AG04450 (cell line): ENCODE measurements around the gene DIP2C. TPM values are rescaled to one million over a fixed set of nuclear protein-coding genes. Genes with fewer than 3 reads are reported as not detected.
"Not testable (repeated sequence)": the region's sequence is repeated elsewhere in the genome, so short reads cannot be mapped to it uniquely, and the experiment has no call there.

Source experiments
- CTCF ChIA-PET: fragments of 300-600, 350-600 bp; formaldehyde crosslinking; extraction: SDS; loops from one replicate; lab custom pipeline; 2022; ENCODE audit warnings: antibody characterized with exemption, inconsistent platforms; lab: Charles Lee
- POLR2A ChIA-PET: fragments of 350-600 bp; formaldehyde crosslinking; extraction: SDS; loops from one replicate; lab custom pipeline; 2021; ENCODE audit warnings: antibody characterized with exemption, inconsistent platforms; lab: Yijun Ruan, JAX
- DNase-seq: peaks from one replicate; pipeline ENCODE4 v3.0.0-alpha.2; 2011; ENCODE audit warnings: low read depth, low spot score
- H3K27ac ChIP-seq: one replicate; pipeline ENCODE4 v1.5.1; 2012; ENCODE audit warnings: low read depth, low read length, control low read depth
- H3K27me3 ChIP-seq: one replicate; pipeline ENCODE4 v1.6.0; 2012; ENCODE audit warnings: low read length; ENCODE audit not compliant: control insufficient read depth, insufficient read depth
- H3K4me3 ChIP-seq: 2 replicates; pipeline ENCODE4 v1.5.1; 2011; ENCODE audit warnings: mild to moderate bottlenecking, low read depth, low read length, control low read depth
- H3K9me3 ChIP-seq: 2 replicates; pipeline ENCODE4 v1.5.1; 2012; ENCODE audit warnings: low read length; ENCODE audit not compliant: control insufficient read depth, insufficient read depth
- polyA plus RNA-seq: library from polyadenylated mRNA; depleted of rRNA; stranded (reverse); fragments of >200 nt; gene quantifications from 2 replicates; pipeline ENCODE4 v1.2.3, GENCODE V29; 2011
- TF ChIP-seq, protein P1 (sequence below): IDR thresholded peaks from 2 replicates; pipeline ENCODE4 v1.5.1; 2011; ENCODE audit warnings: low read depth, low read length, control low read depth, inconsistent platforms

DIP2C gene
- polyA plus RNA-seq, 1 experiment = 9.6 TPM

DNA sequence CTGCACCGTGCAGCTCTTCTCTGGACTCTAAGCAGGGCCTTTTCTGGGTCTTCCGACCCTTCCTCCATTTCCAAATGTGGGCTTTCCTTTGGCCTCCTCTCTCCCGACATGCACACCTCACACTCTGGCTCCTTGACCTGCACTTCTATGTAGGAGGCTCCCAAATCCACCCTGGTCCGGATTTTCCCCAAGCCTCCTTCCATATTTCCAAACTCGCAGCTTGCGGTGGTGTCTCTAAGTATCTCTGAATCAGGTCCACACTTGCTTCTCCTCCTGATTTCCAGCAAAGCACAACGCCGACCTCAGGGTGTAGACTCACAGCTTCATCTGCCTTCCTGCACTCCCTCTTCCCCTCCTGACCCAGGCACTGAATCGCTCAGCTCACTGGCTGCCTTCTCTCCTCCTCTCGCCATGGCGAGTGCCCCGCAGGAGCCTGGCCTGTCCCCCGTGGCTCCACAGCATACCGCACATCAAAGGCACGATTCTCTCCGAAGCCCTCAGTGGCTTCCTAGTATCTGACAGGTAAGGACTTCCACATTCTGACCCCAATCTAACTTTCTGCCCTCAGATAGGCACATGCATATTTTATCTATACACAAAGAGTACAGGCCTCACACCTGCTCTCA is 27.8 kb downstream of the DIP2C start:
- no peak for DNase-seq
- Histone ChIP-seq H3K9me3 (peaks cover 5% of the 10 kb centered on the region; the same call in 1 of the 2 replicates), H3K4me3 (no peak overlapping the region), H3K27me3 (no peaks in the 10 kb centered on the region), H3K27ac (no peak overlapping the region)
- TF ChIP-seq, protein P1, sequence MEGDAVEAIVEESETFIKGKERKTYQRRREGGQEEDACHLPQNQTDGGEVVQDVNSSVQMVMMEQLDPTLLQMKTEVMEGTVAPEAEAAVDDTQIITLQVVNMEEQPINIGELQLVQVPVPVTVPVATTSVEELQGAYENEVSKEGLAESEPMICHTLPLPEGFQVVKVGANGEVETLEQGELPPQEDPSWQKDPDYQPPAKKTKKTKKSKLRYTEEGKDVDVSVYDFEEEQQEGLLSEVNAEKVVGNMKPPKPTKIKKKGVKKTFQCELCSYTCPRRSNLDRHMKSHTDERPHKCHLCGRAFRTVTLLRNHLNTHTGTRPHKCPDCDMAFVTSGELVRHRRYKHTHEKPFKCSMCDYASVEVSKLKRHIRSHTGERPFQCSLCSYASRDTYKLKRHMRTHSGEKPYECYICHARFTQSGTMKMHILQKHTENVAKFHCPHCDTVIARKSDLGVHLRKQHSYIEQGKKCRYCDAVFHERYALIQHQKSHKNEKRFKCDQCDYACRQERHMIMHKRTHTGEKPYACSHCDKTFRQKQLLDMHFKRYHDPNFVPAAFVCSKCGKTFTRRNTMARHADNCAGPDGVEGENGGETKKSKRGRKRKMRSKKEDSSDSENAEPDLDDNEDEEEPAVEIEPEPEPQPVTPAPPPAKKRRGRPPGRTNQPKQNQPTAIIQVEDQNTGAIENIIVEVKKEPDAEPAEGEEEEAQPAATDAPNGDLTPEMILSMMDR = no peak
- ChIA-PET CTCF (interaction anchor here (1.7 kb wide), 1 partner anchor 151 kb away, joined by 8 read pairs; no protein-coding TSS in a partner anchor), POLR2A (no interaction called here)

DNA sequence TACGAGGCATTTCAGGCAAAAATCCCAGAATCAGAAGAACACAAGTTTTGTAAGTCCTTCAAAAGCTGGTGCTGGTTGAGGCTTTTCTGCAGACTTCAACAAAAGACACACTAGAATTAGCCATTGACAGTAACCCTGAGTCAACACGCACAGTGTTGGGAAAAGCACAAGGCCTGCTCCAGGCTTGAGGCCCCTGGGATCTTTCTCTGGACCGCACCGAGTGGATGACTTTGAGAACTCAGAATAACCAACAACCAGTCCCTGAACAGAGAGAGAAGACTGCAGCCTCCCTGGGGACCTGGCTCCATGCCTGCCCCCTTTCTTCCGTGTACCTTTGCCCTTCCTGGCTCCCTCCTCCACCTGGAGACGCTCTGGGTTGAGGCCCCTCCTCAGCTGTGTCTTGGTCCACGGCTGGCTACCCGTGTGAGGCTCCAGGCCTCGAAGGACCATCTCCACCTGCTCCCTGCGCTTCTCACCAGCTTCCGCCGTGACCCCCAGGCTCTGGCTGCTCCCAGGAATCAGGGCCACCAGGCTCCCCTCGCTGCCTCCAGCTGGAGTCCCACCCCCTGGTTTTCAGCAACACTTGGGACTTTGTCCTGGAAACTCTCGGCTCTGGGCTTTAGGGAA is 28.4 kb downstream of the DIP2C start:
- CTCF ChIA-PET = interaction anchor here (1.7 kb wide), 1 partner anchor 150 kb away, joined by 8 read pairs; no protein-coding TSS in a partner anchor

DNA sequence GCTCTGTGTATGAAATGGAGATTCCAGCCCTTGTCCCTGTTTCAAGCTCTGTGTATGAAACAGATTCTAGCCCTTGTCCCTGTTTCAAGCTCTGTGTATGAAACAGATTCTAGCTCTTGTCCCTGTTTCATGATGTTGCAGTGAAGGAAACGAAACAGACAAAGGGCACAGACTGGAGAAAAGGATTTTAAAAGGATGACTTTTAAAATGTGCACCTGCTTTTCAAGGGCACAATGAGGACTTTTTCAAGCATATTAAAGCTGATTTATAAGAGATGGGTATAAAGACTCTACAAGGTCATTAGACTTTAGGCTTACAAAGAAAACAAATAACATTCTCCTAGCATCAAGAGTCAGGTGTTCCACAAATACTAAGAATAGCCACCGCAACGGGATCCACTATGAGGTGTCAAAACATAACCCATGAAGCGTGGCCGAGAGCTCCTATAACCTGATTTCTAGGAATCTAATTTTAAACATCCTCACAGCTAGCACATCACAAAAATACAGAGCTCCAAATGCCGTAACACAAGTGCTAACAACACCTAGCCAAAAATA is 29.0 kb downstream of the DIP2C start:
- TF ChIP-seq, protein P1 = no peak
- no peak for DNase-seq
- Histone ChIP-seq H3K27me3 (no peaks in the 10 kb centered on the region), H3K9me3 (no peaks in the 10 kb centered on the region), H3K27ac (peak overlapping the region; percentile 65), H3K4me3 (no peak overlapping the region)
- ChIA-PET POLR2A (no interaction called here), CTCF (interaction anchor here (1.7 kb wide), 1 partner anchor 150 kb away, joined by 8 read pairs; no protein-coding TSS in a partner anchor)

More for the DNA sequence above, 28.4 kb downstream of the DIP2C start:
- Histone ChIP-seq H3K9me3 (no peaks in the 10 kb centered on the region; the same call in 1 of the 2 replicates), H3K27me3 (no peaks in the 10 kb centered on the region), H3K4me3 (no peak overlapping the region), H3K27ac (no peak overlapping the region)
- TF ChIP-seq, protein P1 = no peak
- POLR2A ChIA-PET = no interaction called here
- no peak for DNase-seq

DNA sequence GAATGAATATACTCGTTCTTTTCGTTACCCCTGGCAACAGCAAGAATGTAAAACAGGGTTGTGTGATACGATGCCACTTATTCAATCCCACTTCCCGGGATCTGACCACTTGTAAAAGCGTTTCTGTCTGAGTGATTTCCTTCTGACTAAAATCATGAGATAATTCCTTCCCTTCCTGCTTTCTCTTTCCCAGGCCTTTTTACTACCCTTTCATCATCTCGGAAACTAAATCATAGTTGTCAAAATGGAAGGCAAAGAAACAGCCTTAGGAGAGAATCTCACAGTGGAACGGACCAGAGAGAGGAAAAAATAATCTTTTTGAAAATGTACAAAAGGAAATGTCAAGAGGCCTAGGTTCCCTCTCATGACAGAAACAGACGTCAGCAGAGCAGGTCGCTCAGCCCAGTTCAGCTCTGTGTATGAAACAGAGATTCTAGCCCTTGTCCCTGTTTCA is 29.8 kb downstream of the DIP2C start:
- peak; percentile 23 for DNase-seq
- H3K4me3 ChIP-seq = peak overlapping the region; percentile 11
- CTCF ChIA-PET = interaction anchor here (1.7 kb wide), 1 partner anchor 149 kb away, joined by 8 read pairs; no protein-coding TSS in a partner anchor
- no peaks in the 10 kb centered on the region for H3K27me3 ChIP-seq
- H3K27ac ChIP-seq = peak overlapping the region; percentile 65
- TF ChIP-seq, protein P1 = no peak
- H3K9me3 ChIP-seq = no peaks in the 10 kb centered on the region
- POLR2A ChIA-PET = no interaction called here

DNA sequence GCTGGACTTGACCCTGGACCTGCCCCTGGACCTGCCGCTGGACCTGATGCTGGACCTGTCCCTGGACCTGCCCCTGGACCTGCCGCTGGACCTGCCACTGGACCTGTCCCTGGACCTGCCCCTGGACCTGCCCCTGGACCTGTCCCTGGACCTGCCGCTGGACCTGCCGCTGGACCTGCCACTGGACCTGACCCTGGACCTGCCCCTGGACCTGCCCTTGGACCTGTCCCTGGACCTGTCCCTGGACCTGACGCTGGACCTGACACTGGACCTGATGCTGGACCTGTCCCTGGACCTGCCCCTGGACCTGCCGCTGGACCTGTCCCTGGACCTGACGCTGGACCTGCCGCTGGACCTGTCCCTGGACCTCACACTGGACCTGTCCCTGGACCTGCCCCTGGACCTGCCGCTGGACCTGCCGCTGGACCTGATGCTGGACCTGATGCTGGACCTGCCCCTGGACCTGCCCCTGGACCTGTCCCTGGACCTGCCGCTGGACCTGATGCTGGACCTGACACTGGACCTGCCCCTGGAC is 31.6 kb downstream of the DIP2C start:
- CTCF ChIA-PET = not testable (repeated sequence)

More for the DNA sequence above, 31.6 kb downstream of the DIP2C start:
- H3K27me3 ChIP-seq, DNase-seq, H3K27ac ChIP-seq, H3K4me3 ChIP-seq, H3K9me3 ChIP-seq, POLR2A ChIA-PET: not testable (repeated sequence)
